WTC11 (cell line): ENCODE data around the gene TMUB1. TPM values are rescaled to one million over a fixed set of nuclear protein-coding genes. Genes with fewer than 3 reads are reported as not detected.

Experiments
- ATAC-seq: fragments of 200-7000 bp; cut with Tn5 transposase; 2 replicates; pipeline ENCODE4 v1.10.0; 2021; ENCODE audit warnings: mild to moderate bottlenecking, moderate library complexity
- CTCF ChIA-PET: fragments of 300-600 bp; sonication (Branson Sonifier 250); formaldehyde crosslinking; loops from one replicate; lab custom pipeline; 2021; ENCODE audit warnings: antibody characterized with exemption; lab: Charles Lee
- POLR2A ChIA-PET: fragments of 350-600 bp; sonication (Branson Sonifier 250); formaldehyde crosslinking; loops from one replicate; lab custom pipeline; 2021; ENCODE audit warnings: antibody characterized with exemption; lab: Charles Lee
- DNase-seq: peaks from one replicate; pipeline ENCODE4 v3.0.0; 2021; ENCODE audit warnings: low spot score
- H3K27ac Mint-ChIP-seq: 2 replicates; pipeline ENCODE4 v1.8.0; 2021; ENCODE audit warnings: mixed read lengths
- H3K27me3 Mint-ChIP-seq: 2 replicates; pipeline ENCODE4 v1.8.0; 2021; ENCODE audit warnings: low read depth, mild to moderate bottlenecking, moderate library complexity, mixed read lengths
- H3K36me3 Mint-ChIP-seq: 2 replicates; pipeline ENCODE4 v1.8.0; 2021; ENCODE audit warnings: mixed read lengths
- H3K4me1 Mint-ChIP-seq: 2 replicates; pipeline ENCODE4 v1.8.0; 2022; ENCODE audit warnings: mixed read lengths
- H3K4me3 Mint-ChIP-seq: 2 replicates; pipeline ENCODE4 v1.8.0; 2021; ENCODE audit warnings: mild to moderate bottlenecking, moderate library complexity, mixed read lengths
- H3K9me3 Mint-ChIP-seq: 2 replicates; pipeline ENCODE4 v1.8.0; 2021; ENCODE audit warnings: mixed read lengths
- CREB1 ChIP-seq: sonication (generic); formaldehyde crosslinking; IDR thresholded peaks from 2 replicates; pipeline ENCODE4 v1.8.0; 2023; ENCODE audit warnings: mild to moderate bottlenecking, missing genetic modification reagents
- ETV6 ChIP-seq: sonication (generic); formaldehyde crosslinking; IDR thresholded peaks from 2 replicates; pipeline ENCODE4 v1.8.1; 2022; ENCODE audit warnings: mild to moderate bottlenecking, missing genetic modification reagents
- GABPB1 ChIP-seq: sonication (generic); formaldehyde crosslinking; IDR thresholded peaks from 2 replicates; pipeline ENCODE4 v1.8.1; 2023; ENCODE audit warnings: mild to moderate bottlenecking, missing genetic modification reagents
- JUN ChIP-seq: sonication (generic); formaldehyde crosslinking; IDR thresholded peaks from 2 replicates; pipeline ENCODE4 v1.8.0; 2023; ENCODE audit warnings: mild to moderate bottlenecking, missing genetic modification reagents
- MYBL2 ChIP-seq: sonication (generic); formaldehyde crosslinking; IDR thresholded peaks from 2 replicates; pipeline ENCODE4 v1.8.1; 2023; ENCODE audit warnings: mild to moderate bottlenecking, moderate library complexity, missing genetic modification reagents
- NFYB ChIP-seq: sonication (generic); formaldehyde crosslinking; conservative IDR thresholded peaks from 2 replicates; pipeline ENCODE4 v1.8.0; 2022; ENCODE audit warnings: low read depth, missing genetic modification reagents
- SMAD3 ChIP-seq: sonication (generic); formaldehyde crosslinking; IDR thresholded peaks from 2 replicates; pipeline ENCODE4 v1.8.0; 2022; ENCODE audit warnings: missing genetic modification reagents, mild to moderate bottlenecking, borderline replicate concordance
- SP1 ChIP-seq: sonication (generic); formaldehyde crosslinking; conservative IDR thresholded peaks from 2 replicates; pipeline ENCODE4 v1.8.1; 2022; ENCODE audit warnings: missing genetic modification reagents
- TEAD1 ChIP-seq: sonication (generic); formaldehyde crosslinking; IDR thresholded peaks from 2 replicates; pipeline ENCODE4 v1.8.0; 2022; ENCODE audit warnings: mild to moderate bottlenecking, missing genetic modification reagents
- TEAD4 ChIP-seq: sonication (generic); formaldehyde crosslinking; IDR thresholded peaks from 2 replicates; pipeline ENCODE4 v1.8.0; 2022; ENCODE audit warnings: mild to moderate bottlenecking, missing genetic modification reagents
- ZNF232 ChIP-seq: sonication (generic); formaldehyde crosslinking; IDR thresholded peaks from 2 replicates; pipeline ENCODE4 v1.8.0; 2022; ENCODE audit warnings: mild to moderate bottlenecking, missing genetic modification reagents
- ZNF263 ChIP-seq: sonication (generic); formaldehyde crosslinking; IDR thresholded peaks from 2 replicates; pipeline ENCODE4 v1.8.1; 2022; ENCODE audit warnings: low read depth, mild to moderate bottlenecking, moderate library complexity, missing genetic modification reagents
- ZNF317 ChIP-seq: sonication (generic); formaldehyde crosslinking; IDR thresholded peaks from 2 replicates; pipeline ENCODE4 v1.8.1; 2023; ENCODE audit warnings: low read depth, mild to moderate bottlenecking, moderate library complexity, missing genetic modification reagents, borderline replicate concordance
- total RNA-seq: library from RNA; stranded (reverse); gene quantifications from 3 replicates; pipeline ENCODE4 v1.2.3, GENCODE V29; 2021
- TF ChIP-seq, protein P1 (sequence below): sonication (generic); formaldehyde crosslinking; IDR thresholded peaks from 2 replicates; pipeline ENCODE4 v1.8.0; 2023; ENCODE audit warnings: missing genetic modification reagents, mild to moderate bottlenecking, borderline replicate concordance
- TF ChIP-seq, protein P2 (sequence below): sonication (generic); formaldehyde crosslinking; IDR thresholded peaks from 2 replicates; pipeline ENCODE4 v1.8.1; 2023; ENCODE audit warnings: mild to moderate bottlenecking, missing genetic modification reagents, borderline replicate concordance
- TF ChIP-seq, protein P3 (sequence below): sonication (generic); formaldehyde crosslinking; IDR thresholded peaks from 2 replicates; pipeline ENCODE4 v1.8.0; 2022; ENCODE audit warnings: missing genetic modification reagents
- TF ChIP-seq, protein P4 (sequence below): sonication (generic); formaldehyde crosslinking; IDR thresholded peaks from 2 replicates; pipeline ENCODE4 v1.8.1; 2022; ENCODE audit warnings: mild to moderate bottlenecking, moderate library complexity, missing genetic modification reagents
- TF ChIP-seq, protein P5 (sequence below): sonication (generic); formaldehyde crosslinking; IDR thresholded peaks from 2 replicates; pipeline ENCODE4 v1.8.1; 2023; ENCODE audit warnings: mild to moderate bottlenecking, moderate library complexity, missing genetic modification reagents
- TF ChIP-seq, protein P6 (sequence below): sonication (generic); formaldehyde crosslinking; IDR thresholded peaks from 2 replicates; pipeline ENCODE4 v1.8.0; 2022; ENCODE audit warnings: mild to moderate bottlenecking, missing genetic modification reagents

TMUB1 gene
- total RNA-seq, 1 experiment from 2014 or later, result 72.8 TPM

DNA sequence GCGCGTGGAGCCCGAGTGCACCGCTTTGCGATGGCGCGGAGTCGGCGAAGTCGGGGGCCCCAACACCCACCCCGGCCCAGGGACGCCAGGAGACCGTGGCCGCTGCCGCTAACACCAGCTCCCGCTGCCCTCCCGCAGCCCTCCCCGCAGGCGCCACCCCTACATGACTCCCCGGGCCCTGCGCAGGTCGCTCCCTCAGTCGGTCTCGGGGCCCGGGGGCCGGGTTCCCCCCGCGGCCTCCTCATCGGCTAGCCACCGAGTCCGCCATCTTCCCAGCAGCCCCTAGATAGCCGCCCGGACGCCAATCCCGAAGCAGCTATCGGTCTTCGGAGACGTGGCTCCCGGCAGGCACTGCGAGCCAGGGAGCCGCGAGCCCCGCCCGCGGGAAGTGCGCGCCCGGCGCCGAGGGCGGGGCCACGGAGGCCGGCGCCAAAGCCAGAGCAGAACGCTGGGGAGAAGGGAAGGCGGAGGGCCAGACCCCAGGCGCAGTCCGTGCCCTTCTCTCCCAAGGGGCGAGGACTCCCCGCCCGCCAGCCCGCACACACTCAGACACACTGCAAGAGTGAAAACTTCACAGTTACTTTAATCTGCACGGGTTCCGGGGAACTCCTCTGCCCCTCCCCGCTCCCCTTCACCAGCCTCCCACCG, 2.6 kb downstream of the TMUB1 start, which contains the start of gene FASTK:
Gene FASTK (minus strand): TSS at position 288 of the 648 bp plus-strand sequence. CDS start 43 bp downstream, at position 245.
- ChIA-PET POLR2A (interaction anchor here (0.5 to 1.6 kb wide), 5 partner anchors 18 to 699 kb away, joined by 3 to 13 read pairs (median 3); no protein-coding TSS in a partner anchor), CTCF (interaction anchor here (0.7 to 1.6 kb wide), 13 partner anchors 10 to 117 kb away, joined by 3 to 14 read pairs (median 5); partner anchors contain the start of gene ABCB8)
- DNase-seq (peak; percentile 84), ATAC-seq (peak; percentile 45)
- H3K27me3 Mint-ChIP-seq, result peaks cover 3% of the 10 kb centered on the region; the same call in 1 of the 2 replicates
- H3K4me3 Mint-ChIP-seq, result peak within 1 kb of the TSS; percentile 87
- TF ChIP-seq SP1 (CRISPR knock-in tag) (peak; percentile 66; the same call in 1 of the 2 replicates), ETV6 (CRISPR knock-in tag) (no peak; the same call in 1 of the 2 replicates), ZNF317 (CRISPR knock-in tag) (0 out of 2 replicates have a peak, but pooled peaks have one; percentile 31), CREB1 (CRISPR knock-in tag) (0 out of 2 replicates have a peak, but pooled peaks have one; percentile 17), NFYB (0 out of 2 replicates have a peak, but pooled peaks have one; percentile 8), ZNF263 (no peak), TEAD1 (CRISPR knock-in tag) (0 out of 2 replicates have a peak, but pooled peaks have one; percentile 41), MYBL2 (CRISPR knock-in tag) (peak; percentile 24; the same call in 1 of the 2 replicates), ZNF232 (CRISPR knock-in tag) (0 out of 2 replicates have a peak, but pooled peaks have one; percentile 56), GABPB1 (CRISPR knock-in tag) (no peak; the same call in 1 of the 2 replicates), SMAD3 (CRISPR knock-in tag) (0 out of 2 replicates have a peak, but pooled peaks have one; percentile 18), TEAD4 (CRISPR knock-in tag) (0 out of 2 replicates have a peak, but pooled peaks have one; percentile 9), JUN (CRISPR knock-in tag) (peak; percentile 70)
- TF ChIP-seq, protein P1, sequence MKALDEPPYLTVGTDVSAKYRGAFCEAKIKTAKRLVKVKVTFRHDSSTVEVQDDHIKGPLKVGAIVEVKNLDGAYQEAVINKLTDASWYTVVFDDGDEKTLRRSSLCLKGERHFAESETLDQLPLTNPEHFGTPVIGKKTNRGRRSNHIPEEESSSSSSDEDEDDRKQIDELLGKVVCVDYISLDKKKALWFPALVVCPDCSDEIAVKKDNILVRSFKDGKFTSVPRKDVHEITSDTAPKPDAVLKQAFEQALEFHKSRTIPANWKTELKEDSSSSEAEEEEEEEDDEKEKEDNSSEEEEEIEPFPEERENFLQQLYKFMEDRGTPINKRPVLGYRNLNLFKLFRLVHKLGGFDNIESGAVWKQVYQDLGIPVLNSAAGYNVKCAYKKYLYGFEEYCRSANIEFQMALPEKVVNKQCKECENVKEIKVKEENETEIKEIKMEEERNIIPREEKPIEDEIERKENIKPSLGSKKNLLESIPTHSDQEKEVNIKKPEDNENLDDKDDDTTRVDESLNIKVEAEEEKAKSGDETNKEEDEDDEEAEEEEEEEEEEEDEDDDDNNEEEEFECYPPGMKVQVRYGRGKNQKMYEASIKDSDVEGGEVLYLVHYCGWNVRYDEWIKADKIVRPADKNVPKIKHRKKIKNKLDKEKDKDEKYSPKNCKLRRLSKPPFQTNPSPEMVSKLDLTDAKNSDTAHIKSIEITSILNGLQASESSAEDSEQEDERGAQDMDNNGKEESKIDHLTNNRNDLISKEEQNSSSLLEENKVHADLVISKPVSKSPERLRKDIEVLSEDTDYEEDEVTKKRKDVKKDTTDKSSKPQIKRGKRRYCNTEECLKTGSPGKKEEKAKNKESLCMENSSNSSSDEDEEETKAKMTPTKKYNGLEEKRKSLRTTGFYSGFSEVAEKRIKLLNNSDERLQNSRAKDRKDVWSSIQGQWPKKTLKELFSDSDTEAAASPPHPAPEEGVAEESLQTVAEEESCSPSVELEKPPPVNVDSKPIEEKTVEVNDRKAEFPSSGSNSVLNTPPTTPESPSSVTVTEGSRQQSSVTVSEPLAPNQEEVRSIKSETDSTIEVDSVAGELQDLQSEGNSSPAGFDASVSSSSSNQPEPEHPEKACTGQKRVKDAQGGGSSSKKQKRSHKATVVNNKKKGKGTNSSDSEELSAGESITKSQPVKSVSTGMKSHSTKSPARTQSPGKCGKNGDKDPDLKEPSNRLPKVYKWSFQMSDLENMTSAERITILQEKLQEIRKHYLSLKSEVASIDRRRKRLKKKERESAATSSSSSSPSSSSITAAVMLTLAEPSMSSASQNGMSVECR (CRISPR knock-in tag), result peak; percentile 58; the same call in 1 of the 2 replicates
- TF ChIP-seq, protein P2, sequence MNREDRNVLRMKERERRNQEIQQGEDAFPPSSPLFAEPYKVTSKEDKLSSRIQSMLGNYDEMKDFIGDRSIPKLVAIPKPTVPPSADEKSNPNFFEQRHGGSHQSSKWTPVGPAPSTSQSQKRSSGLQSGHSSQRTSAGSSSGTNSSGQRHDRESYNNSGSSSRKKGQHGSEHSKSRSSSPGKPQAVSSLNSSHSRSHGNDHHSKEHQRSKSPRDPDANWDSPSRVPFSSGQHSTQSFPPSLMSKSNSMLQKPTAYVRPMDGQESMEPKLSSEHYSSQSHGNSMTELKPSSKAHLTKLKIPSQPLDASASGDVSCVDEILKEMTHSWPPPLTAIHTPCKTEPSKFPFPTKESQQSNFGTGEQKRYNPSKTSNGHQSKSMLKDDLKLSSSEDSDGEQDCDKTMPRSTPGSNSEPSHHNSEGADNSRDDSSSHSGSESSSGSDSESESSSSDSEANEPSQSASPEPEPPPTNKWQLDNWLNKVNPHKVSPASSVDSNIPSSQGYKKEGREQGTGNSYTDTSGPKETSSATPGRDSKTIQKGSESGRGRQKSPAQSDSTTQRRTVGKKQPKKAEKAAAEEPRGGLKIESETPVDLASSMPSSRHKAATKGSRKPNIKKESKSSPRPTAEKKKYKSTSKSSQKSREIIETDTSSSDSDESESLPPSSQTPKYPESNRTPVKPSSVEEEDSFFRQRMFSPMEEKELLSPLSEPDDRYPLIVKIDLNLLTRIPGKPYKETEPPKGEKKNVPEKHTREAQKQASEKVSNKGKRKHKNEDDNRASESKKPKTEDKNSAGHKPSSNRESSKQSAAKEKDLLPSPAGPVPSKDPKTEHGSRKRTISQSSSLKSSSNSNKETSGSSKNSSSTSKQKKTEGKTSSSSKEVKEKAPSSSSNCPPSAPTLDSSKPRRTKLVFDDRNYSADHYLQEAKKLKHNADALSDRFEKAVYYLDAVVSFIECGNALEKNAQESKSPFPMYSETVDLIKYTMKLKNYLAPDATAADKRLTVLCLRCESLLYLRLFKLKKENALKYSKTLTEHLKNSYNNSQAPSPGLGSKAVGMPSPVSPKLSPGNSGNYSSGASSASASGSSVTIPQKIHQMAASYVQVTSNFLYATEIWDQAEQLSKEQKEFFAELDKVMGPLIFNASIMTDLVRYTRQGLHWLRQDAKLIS, result no peak
- TF ChIP-seq, protein P3, sequence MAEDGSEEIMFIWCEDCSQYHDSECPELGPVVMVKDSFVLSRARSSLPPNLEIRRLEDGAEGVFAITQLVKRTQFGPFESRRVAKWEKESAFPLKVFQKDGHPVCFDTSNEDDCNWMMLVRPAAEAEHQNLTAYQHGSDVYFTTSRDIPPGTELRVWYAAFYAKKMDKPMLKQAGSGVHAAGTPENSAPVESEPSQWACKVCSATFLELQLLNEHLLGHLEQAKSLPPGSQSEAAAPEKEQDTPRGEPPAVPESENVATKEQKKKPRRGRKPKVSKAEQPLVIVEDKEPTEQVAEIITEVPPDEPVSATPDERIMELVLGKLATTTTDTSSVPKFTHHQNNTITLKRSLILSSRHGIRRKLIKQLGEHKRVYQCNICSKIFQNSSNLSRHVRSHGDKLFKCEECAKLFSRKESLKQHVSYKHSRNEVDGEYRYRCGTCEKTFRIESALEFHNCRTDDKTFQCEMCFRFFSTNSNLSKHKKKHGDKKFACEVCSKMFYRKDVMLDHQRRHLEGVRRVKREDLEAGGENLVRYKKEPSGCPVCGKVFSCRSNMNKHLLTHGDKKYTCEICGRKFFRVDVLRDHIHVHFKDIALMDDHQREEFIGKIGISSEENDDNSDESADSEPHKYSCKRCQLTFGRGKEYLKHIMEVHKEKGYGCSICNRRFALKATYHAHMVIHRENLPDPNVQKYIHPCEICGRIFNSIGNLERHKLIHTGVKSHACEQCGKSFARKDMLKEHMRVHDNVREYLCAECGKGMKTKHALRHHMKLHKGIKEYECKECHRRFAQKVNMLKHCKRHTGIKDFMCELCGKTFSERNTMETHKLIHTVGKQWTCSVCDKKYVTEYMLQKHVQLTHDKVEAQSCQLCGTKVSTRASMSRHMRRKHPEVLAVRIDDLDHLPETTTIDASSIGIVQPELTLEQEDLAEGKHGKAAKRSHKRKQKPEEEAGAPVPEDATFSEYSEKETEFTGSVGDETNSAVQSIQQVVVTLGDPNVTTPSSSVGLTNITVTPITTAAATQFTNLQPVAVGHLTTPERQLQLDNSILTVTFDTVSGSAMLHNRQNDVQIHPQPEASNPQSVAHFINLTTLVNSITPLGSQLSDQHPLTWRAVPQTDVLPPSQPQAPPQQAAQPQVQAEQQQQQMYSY (CRISPR knock-in tag), result peak; percentile 16; the same call in 1 of the 2 replicates
- TF ChIP-seq, protein P4, sequence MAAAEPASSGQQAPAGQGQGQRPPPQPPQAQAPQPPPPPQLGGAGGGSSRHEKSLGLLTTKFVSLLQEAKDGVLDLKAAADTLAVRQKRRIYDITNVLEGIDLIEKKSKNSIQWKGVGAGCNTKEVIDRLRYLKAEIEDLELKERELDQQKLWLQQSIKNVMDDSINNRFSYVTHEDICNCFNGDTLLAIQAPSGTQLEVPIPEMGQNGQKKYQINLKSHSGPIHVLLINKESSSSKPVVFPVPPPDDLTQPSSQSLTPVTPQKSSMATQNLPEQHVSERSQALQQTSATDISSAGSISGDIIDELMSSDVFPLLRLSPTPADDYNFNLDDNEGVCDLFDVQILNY (CRISPR knock-in tag), result peak; percentile 81
- TF ChIP-seq, protein P5, sequence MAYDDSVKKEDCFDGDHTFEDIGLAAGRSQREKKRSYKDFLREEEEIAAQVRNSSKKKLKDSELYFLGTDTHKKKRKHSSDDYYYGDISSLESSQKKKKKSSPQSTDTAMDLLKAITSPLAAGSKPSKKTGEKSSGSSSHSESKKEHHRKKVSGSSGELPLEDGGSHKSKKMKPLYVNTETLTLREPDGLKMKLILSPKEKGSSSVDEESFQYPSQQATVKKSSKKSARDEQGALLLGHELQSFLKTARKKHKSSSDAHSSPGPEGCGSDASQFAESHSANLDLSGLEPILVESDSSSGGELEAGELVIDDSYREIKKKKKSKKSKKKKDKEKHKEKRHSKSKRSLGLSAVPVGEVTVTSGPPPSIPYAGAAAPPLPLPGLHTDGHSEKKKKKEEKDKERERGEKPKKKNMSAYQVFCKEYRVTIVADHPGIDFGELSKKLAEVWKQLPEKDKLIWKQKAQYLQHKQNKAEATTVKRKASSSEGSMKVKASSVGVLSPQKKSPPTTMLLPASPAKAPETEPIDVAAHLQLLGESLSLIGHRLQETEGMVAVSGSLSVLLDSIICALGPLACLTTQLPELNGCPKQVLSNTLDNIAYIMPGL (CRISPR knock-in tag), result peak; percentile 42; the same call in 1 of the 2 replicates
- TF ChIP-seq, protein P6, sequence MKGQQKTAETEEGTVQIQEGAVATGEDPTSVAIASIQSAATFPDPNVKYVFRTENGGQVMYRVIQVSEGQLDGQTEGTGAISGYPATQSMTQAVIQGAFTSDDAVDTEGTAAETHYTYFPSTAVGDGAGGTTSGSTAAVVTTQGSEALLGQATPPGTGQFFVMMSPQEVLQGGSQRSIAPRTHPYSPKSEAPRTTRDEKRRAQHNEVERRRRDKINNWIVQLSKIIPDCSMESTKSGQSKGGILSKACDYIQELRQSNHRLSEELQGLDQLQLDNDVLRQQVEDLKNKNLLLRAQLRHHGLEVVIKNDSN (CRISPR knock-in tag), result peak; percentile 51; the same call in 1 of the 2 replicates
- peaks cover 43% of the 10 kb centered on the region for H3K4me1 Mint-ChIP-seq
- peak within 1 kb of the TSS; percentile 85; the same call in 1 of the 2 replicates for H3K27ac Mint-ChIP-seq
- no peaks in the 10 kb centered on the region for H3K9me3 Mint-ChIP-seq
- H3K36me3 Mint-ChIP-seq, result peaks cover 3% of the 10 kb centered on the region; the same call in 1 of the 2 replicates
